Neural cell (in vitro differentiated cells): ENCODE data around the gene S1PR4.

ENCODE experiments used
- CTCF ChIP-seq: fragments of 450-650 bp; IDR thresholded peaks from 2 replicates; pipeline ENCODE4 v1.5.1; 2014; ENCODE audit warnings: antibody characterized with exemption, mild to moderate bottlenecking, moderate library complexity; ENCODE audit not compliant: poor library complexity, severe bottlenecking
- EP300 ChIP-seq: fragments of 450-650 bp; conservative IDR thresholded peaks from 2 replicates; pipeline ENCODE4 v1.6.1; 2014; ENCODE audit warnings: antibody characterized with exemption, mild to moderate bottlenecking, moderate library complexity; ENCODE audit not compliant: poor library complexity, severe bottlenecking
- EZH2 ChIP-seq: fragments of 200-600, 300-800 bp; shearing (Covaris generic), sonication (generic); IDR thresholded peaks from 2 replicates; pipeline ENCODE4 v1.6.1; 2014; ENCODE audit warnings: antibody characterized with exemption, low read length, borderline replicate concordance, mild to moderate bottlenecking; ENCODE audit not compliant: insufficient read depth, poor library complexity, severe bottlenecking
- TAF1 ChIP-seq: IDR thresholded peaks from 2 replicates; pipeline ENCODE4 v1.6.1; 2012; ENCODE audit warnings: low read depth

GRCh38 chr19:3202346-3202745, 23.8 kb downstream of the S1PR4 start:
- no peak for TF ChIP-seq CTCF
- TF ChIP-seq EP300 = no peak
- TF ChIP-seq TAF1 = no peak
- no peak for TF ChIP-seq EZH2
